PC-9 (cell line): Measurements from ENCODE around the gene PAX4.

Source experiments
- CTCF ChIP-seq: fragments of 200-600 bp; sonication (generic); conservative IDR thresholded peaks from 2 replicates; pipeline ENCODE4 v1.6.1; 2017; ENCODE audit warnings: mixed run types, antibody characterized with exemption, mild to moderate bottlenecking, moderate library complexity
- EZH2 ChIP-seq: fragments of 200-600 bp; sonication (generic); IDR thresholded peaks from 2 replicates; pipeline ENCODE4 v1.8.0; 2017; ENCODE audit warnings: antibody characterized with exemption, low read depth

- no peak for TF ChIP-seq CTCF
- TF ChIP-seq EZH2 = no peak
Observed at GRCh38 chr7:127566242-127566641, 51.7 kb downstream of the PAX4 start.
